Right cardiac atrium (tissue), 5 donors: ENCODE measurements around the gene ATP6V0A4. TPM values are rescaled to one million over a fixed set of nuclear protein-coding genes. Genes with fewer than 3 reads are reported as not detected.
"Not testable (repeated sequence)": the region's sequence is repeated elsewhere in the genome, so short reads cannot be mapped to it uniquely, and the experiment has no call there.

Experiments used
- ATAC-seq, 2 donors: fragments of 200-7000 bp; cut with Tn5 transposase; one replicate each; pipeline versions ENCODE4 v1.8.0 to v1.9.1; 2020; ENCODE audit warnings: moderate library complexity in 2 of 2, mild to moderate bottlenecking in 1 of 2
- DNase-seq, 3 donors: peaks; one replicate each; pipeline ENCODE4 v3.0.0-alpha.2; 2020
- H3K27ac ChIP-seq: one replicate; pipeline ENCODE4 v1.5.1; 2013; ENCODE audit warnings: mild to moderate bottlenecking, low read length, control low read depth, moderate library complexity
- H3K27me3 ChIP-seq: one replicate; pipeline ENCODE4 v1.6.1; 2013; ENCODE audit not compliant: control insufficient read depth, insufficient read depth
- H3K4me1 ChIP-seq: one replicate; pipeline ENCODE4 v1.6.1; 2013; ENCODE audit warnings: low read length; ENCODE audit not compliant: control insufficient read depth, insufficient read depth
- H3K4me3 ChIP-seq: one replicate; pipeline ENCODE4 v1.5.1; 2013; ENCODE audit warnings: low read length, control low read depth
- H3K9me3 ChIP-seq: one replicate; pipeline ENCODE4 v1.6.1; 2013; ENCODE audit warnings: low read length; ENCODE audit not compliant: control insufficient read depth
- WGBS: extraction: QIAGEN DNeasy Blood & Tissue Kit; methylation state at CpG from one replicate; pipeline ENCODE4 v1.1.7; 2013; 5-methylcytosine and 5-hydroxymethylcytosine counted together
- intact Hi-C, 4 donors: fragments of 100-400 bp; cut with DNase I; formaldehyde crosslinking; loops; one replicate each; pipeline versions ENCODE4 v1.11.0 to v1.14.0; 2022 to 2023
- polyA plus RNA-seq: library from polyadenylated mRNA; stranded (reverse); fragments of 200-250 nt; gene quantifications from one replicate; pipeline ENCODE4 v1.2.3, GENCODE V29; 2013
- total RNA-seq, 4 donors: library from RNA; stranded (reverse); fragmentation: NEBNext Ultra II Directional; extraction: Animal tissue kit (Norgen Biotek cat#: 25700); gene quantifications; one replicate each; pipeline ENCODE4 v1.2.1, GENCODE V29; 2021
- donor health status: healthy with polysubstance abuse.
- donor health status: DM: no; HTN: yes; CAD: no.
- donor health status: DM: no; HTN: no; CAD: no.
- donor health status: DM: no; HTN: yes; CAD: no; lungs with severe emphysema.
- donor health status: DM: yes; HTN: yes; CAD: no.

ATP6V0A4 gene
- total and polyA plus RNA-seq, 5 donors, result not detected

GRCh38 chr7:138749960-138750359, 48.0 kb downstream of the ATP6V0A4 start:
- intact Hi-C loops, result no loop called here
- no peak for DNase-seq
- H3K4me1 ChIP-seq, result no peaks in the 10 kb centered on the region
- no peak for ATAC-seq
- H3K27ac ChIP-seq, result no peak overlapping the region
- 72% methylated on average over 3 of the region's 3 CpGs for WGBS
- H3K27me3 ChIP-seq, result no peaks in the 10 kb centered on the region
- no peak overlapping the region for H3K4me3 ChIP-seq
- no peaks in the 10 kb centered on the region for H3K9me3 ChIP-seq

- no peak for DNase-seq
- intact Hi-C loops, result no loop called here
- Histone ChIP-seq H3K27ac (no peak overlapping the region), H3K4me3 (no peak overlapping the region), H3K4me1 (no peaks in the 10 kb centered on the region), H3K9me3 (no peaks in the 10 kb centered on the region), H3K27me3 (no peaks in the 10 kb centered on the region)
- no peak for ATAC-seq
- WGBS, result 86% methylated on average over 6 of the region's 6 CpGs
These were observed 49.3 kb downstream of the ATP6V0A4 start for GRCh38 chr7:138748666-138749065.

- Histone ChIP-seq H3K9me3 (no peaks in the 10 kb centered on the region), H3K4me3 (no peak overlapping the region), H3K27me3 (no peaks in the 10 kb centered on the region), H3K27ac (no peak overlapping the region), H3K4me1 (no peaks in the 10 kb centered on the region)
- DNase-seq (no peak), ATAC-seq (no peak)
- intact Hi-C loops, result no loop called here
- 90% methylated on average over 4 of the region's 4 CpGs for WGBS
These were observed 51.9 kb downstream of the ATP6V0A4 start for GRCh38 chr7:138746073-138746472.

- no peak overlapping the region for H3K4me3 ChIP-seq
- no peaks in the 10 kb centered on the region for H3K27me3 ChIP-seq
- intact Hi-C loops, result no loop called here
- DNase-seq (no peak), ATAC-seq (no peak)
- 92% methylated on average over 7 of the region's 7 CpGs for WGBS
- H3K9me3 ChIP-seq, result no peaks in the 10 kb centered on the region
- no peak overlapping the region for H3K27ac ChIP-seq
- H3K4me1 ChIP-seq, result no peaks in the 10 kb centered on the region
These were observed 52.8 kb downstream of the ATP6V0A4 start for GRCh38 chr7:138745189-138745588.

GRCh38 chr7:138741453-138741735, 56.6 kb downstream of the ATP6V0A4 start:
- intact Hi-C loops, result no loop called here
- 92% methylated on average over 5 of the region's 5 CpGs for WGBS
- Histone ChIP-seq H3K27ac (no peak overlapping the region), H3K9me3 (no peaks in the 10 kb centered on the region), H3K4me1 (no peaks in the 10 kb centered on the region), H3K27me3 (no peaks in the 10 kb centered on the region), H3K4me3 (no peak overlapping the region)
- ATAC-seq, result no peak
- no peak for DNase-seq

GRCh38 chr7:138739859-138740258, 58.1 kb downstream of the ATP6V0A4 start:
- ATAC-seq (no peak), DNase-seq (no peak)
- no peak overlapping the region for H3K27ac ChIP-seq
- H3K4me3 ChIP-seq, result no peak overlapping the region
- H3K9me3 ChIP-seq, result no peaks in the 10 kb centered on the region
- intact Hi-C loops, result loop anchor here in 3 of 4 donors (5.0 kb wide), 1 partner anchor 578 kb away; no protein-coding TSS in a partner anchor
- no peaks in the 10 kb centered on the region for H3K27me3 ChIP-seq
- H3K4me1 ChIP-seq, result no peaks in the 10 kb centered on the region
- WGBS, result 93% methylated on average over 1 of the region's 1 CpG

GRCh38 chr7:138738551-138739335, 59.3 kb downstream of the ATP6V0A4 start:
- Histone ChIP-seq H3K27me3 (no peaks in the 10 kb centered on the region), H3K4me3 (no peak overlapping the region), H3K27ac (no peak overlapping the region), H3K4me1 (no peaks in the 10 kb centered on the region), H3K9me3 (no peaks in the 10 kb centered on the region)
- WGBS, result 28% methylated on average over 14 of the region's 14 CpGs
- intact Hi-C loops, result loop anchor here in 3 of 4 donors (5.0 kb wide), 1 partner anchor 576 kb away; no protein-coding TSS in a partner anchor
- DNase-seq (peak; percentile 75 to 94 (median 89)), ATAC-seq (peak; percentile 78 to 82)

- H3K4me3 ChIP-seq, result no peak overlapping the region
- H3K4me1 ChIP-seq, result no peaks in the 10 kb centered on the region
- WGBS, result 70% methylated on average over 3 of the region's 3 CpGs
- H3K27ac ChIP-seq, result no peak overlapping the region
- no peaks in the 10 kb centered on the region for H3K9me3 ChIP-seq
- ATAC-seq (no peak), DNase-seq (no peak)
- no peaks in the 10 kb centered on the region for H3K27me3 ChIP-seq
- intact Hi-C loops, result loop anchor here in 3 of 4 donors (5.0 kb wide), 1 partner anchor 576 kb away; no protein-coding TSS in a partner anchor
These were observed 59.9 kb downstream of the ATP6V0A4 start for GRCh38 chr7:138738114-138738513.

- WGBS, result 70% methylated on average over 6 of the region's 6 CpGs
These were observed 62.6 kb downstream of the ATP6V0A4 start for GRCh38 chr7:138735399-138735798.

GRCh38 chr7:138731733-138732132, 66.3 kb downstream of the ATP6V0A4 start:
- H3K4me1 ChIP-seq, H3K27ac ChIP-seq, ATAC-seq, H3K4me3 ChIP-seq, intact Hi-C loops, DNase-seq, H3K27me3 ChIP-seq, H3K9me3 ChIP-seq: not testable (repeated sequence)
- WGBS, result 91% methylated on average over 5 of the region's 5 CpGs

More at GRCh38 chr7:138735399-138735798, 62.6 kb downstream of the ATP6V0A4 start:
- no peak for ATAC-seq
- Histone ChIP-seq H3K27ac (no peak overlapping the region), H3K4me1 (no peaks in the 10 kb centered on the region), H3K4me3 (no peak overlapping the region), H3K27me3 (no peaks in the 10 kb centered on the region), H3K9me3 (no peaks in the 10 kb centered on the region)
- intact Hi-C loops, result loop anchor here in 3 of 4 donors (5.0 kb wide), 1 partner anchor 573 kb away; no protein-coding TSS in a partner anchor
- DNase-seq, result no peak

GRCh38 chr7:138729444-138729843, 68.6 kb downstream of the ATP6V0A4 start:
- H3K27me3 ChIP-seq, result no peaks in the 10 kb centered on the region
- intact Hi-C loops, result no loop called here
- 90% methylated on average over 9 of the region's 9 CpGs for WGBS
- no peaks in the 10 kb centered on the region for H3K9me3 ChIP-seq
- no peak for ATAC-seq
- no peak overlapping the region for H3K27ac ChIP-seq
- H3K4me1 ChIP-seq, result no peaks in the 10 kb centered on the region
- no peak for DNase-seq
- H3K4me3 ChIP-seq, result no peak overlapping the region
